Glomerular endothelial cell (primary cell): ENCODE results near the gene ORC3. TPM values are rescaled to one million over a fixed set of nuclear protein-coding genes. Genes with fewer than 3 reads are reported as not detected.
"Not testable (repeated sequence)": the region's sequence is repeated elsewhere in the genome, so short reads cannot be mapped to it uniquely, and the experiment has no call there.

Experiments used
- DNase-seq: peaks from one replicate; pipeline ENCODE4 v3.0.0-alpha.2; 2011; ENCODE audit warnings: low read depth, low spot score; ENCODE audit errors: extremely low read depth
- total RNA-seq: library from RNA; depleted of rRNA; stranded (reverse); fragments of >200 nt; gene quantifications from 2 replicates; pipeline ENCODE4 v1.2.3, GENCODE V29; 2015

ORC3 gene
- total RNA-seq, 1 donor from 2014 or later: 14.8 TPM

DNA sequence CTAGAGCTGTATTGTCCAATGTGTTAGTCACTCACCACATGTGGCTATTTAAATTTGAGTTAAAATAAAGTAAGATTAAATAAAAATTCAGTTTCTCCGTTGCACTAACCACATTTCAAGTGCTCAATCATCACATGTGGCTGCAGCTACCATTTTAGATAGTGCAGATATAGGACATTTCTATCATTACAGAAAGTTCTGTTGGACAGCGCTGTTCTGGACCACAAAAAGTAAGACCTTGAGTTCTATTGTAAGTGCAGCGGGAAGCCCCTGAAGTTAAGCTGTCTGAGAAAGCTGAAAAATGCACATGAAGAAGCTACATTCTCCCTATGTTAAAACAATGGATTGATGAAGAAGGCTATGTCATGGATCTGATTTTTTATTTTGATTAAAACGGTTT is 1.1 kb downstream of the ORC3 start:
- no peak for DNase-seq

DNA sequence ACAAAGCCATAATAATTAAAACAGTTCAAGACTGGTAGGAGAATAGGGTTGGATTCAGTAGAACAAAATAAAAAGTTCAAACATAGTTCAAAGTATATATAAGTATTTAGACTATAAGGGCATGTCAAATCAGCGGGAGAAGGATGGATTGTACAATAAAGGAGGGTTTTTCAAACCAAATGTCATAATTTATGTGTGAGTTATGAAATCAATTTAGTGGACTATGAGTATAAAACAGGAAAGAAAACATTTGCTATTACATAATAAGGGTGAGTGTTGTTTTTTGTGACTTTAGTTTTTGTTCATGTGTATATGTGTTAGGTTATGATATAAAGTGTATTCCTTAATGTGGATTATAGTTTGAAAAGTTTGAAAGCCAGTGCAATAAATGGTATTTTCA is 10.6 kb downstream of the ORC3 start:
- no peak for DNase-seq

DNA sequence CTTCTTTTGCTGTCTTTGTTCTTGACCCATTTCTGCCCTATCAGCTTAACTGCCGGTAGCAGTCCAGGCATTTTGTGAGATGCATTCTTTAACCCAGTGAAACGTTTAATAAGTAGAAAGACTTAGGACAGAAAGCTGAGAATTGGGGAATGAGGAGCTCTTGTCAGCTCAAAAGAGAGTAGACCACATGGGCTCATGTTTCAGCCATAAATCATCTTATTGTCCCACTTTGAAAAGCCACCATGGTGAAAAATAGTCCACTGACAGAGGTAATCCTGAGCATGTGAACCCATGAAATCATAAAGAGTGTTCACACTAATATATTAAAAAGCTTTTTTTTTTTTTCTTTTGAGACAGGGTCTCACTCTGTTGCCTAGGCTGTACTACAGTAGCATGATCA is 16.3 kb downstream of the ORC3 start:
- no peak for DNase-seq

- DNase-seq: no peak
Observed at GRCh38 chr6:87608802-87609201, 18.9 kb downstream of the ORC3 start.

- DNase-seq: not testable (repeated sequence)
Observed at GRCh38 chr6:87613018-87613417, 23.1 kb downstream of the ORC3 start.

DNA sequence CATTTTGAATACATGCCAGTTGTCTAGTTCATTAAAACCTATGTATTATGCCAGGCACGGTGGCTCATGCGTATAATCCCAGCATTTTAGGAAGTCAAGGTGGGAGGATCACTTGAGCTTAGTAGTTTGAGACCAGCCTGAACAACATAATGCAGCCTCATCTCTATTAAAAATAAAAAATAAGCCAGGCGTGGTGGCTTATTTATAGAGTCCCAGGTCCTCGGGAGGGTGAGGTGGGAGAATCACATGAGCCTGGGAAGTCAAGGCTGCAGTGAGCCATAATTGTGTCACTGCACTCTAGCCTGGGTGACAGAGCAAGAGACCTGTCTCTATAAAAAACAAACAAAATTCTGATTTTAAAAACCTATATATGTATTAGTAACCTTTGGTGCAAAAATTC is 27.5 kb downstream of the ORC3 start:
- DNase-seq: no peak

DNA sequence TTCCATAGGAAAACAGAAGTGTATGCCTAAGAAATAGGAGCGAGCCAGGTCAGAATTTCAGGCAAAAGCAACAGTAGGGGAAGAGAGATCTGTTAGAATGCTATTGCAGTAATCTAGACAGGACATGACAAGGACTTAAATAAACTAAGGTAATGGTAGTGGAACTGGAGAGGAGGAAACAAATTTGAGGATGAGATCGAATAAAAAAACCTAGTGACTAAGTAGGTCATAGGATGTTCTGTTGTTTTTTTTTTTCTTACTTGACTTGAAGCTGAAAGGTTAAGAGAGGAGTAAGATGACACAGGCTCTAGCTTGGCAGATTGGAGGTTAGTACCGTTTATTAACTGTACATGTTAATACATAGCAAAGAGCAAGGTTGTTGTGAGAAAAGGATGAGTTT is 28.6 kb downstream of the ORC3 start:
- no peak for DNase-seq

- no peak for DNase-seq
Observed at GRCh38 chr6:87623248-87623647, 33.3 kb downstream of the ORC3 start.

- DNase-seq: no peak
Observed at GRCh38 chr6:87628424-87628823, 38.5 kb downstream of the ORC3 start.

- DNase-seq: no peak
Observed at GRCh38 chr6:87628881-87629280, 38.9 kb downstream of the ORC3 start.

DNA sequence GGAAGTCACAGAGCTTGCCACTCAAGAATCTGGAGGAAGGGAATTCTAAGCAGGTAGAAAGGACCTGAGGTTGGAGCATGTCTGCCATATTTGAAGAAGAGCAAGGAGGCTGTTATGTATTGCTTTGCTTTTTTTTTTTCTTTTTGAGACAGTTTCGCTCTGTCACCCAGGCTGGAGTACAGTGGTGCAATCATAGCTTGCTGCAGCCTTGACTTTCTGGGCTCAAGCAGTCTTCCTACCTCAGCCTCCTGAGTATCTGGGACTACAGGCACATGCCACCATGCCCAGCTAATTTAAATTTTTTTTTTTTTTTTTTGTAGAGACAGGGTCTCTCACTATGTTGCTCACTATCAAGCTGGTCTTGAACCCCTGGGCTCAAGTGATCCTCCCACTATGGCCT is 40.8 kb downstream of the ORC3 start:
- DNase-seq: no peak

GRCh38 chr6:87633851-87634250 is 43.9 kb downstream of the ORC3 start:
- no peak for DNase-seq

GRCh38 chr6:87636315-87636714 is 46.4 kb downstream of the ORC3 start:
- no peak for DNase-seq

DNA sequence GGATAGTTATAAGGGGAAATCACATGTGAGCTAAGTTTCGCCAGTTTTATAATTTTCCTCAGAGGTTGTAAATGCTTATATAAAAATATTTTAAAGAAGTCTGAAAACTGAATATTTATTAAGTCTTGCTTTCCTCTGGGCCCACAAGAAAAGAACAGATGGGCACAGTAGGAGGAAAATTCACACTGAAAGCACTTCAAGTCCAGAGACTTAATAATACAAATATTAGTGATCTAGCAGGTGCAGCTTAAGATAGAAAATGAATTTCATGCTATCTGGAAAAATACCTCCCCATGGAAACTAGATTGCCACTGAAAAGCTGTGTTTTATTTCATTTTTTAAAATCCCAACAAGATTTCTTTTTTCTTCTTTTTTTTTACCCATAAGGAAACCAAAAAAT is 47.2 kb downstream of the ORC3 start:
- no peak for DNase-seq

DNA sequence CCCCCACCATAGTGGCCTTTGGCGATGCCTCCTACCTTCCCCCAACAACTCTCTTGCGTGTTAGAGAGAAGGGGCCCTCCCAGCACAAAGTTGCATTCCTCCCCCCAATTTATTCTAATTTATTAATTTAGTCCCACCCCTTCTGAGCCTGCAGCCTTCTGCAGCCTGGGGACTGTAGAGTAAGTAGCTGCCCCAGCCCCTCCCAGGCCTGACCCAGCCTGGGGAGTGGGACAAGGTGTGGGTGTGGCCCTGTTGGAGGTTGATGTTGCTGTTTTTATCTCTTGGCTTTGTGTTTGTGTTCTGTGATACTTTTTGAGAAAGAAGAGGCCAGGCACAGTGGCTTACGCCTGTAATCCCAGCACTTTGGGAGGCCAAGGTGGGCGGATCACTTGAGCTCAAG is 49.4 kb downstream of the ORC3 start:
- DNase-seq: no peak

DNA sequence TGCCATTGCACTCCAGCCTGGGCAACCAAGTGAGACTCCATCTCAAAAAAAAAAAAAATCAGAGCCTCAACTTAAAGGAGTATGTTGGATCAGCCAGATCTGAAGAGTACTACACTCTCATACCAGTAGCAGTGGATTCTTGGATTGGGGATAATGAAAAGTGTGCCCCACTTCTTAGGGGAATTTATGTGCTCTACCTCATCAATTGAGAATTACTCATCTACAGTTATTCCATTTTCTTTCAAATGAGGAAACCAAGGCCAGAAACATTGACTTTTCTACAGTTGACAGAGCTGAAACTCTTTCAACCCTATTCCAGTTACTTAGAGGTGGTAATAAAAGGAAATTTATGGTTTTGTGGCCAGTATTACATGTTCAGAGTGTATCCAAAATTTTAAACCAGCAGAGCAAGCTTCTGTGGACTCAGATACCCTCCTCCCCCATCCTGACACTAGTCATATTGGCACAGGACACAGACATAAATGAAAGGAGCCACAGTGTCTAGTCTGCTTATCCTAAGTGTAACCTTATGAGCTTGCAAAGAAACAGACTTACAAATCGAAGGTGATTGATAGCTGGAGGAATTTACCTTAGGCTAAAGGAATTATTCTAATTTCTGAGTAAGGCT is 51.2 kb downstream of the ORC3 start:
- no peak for DNase-seq

GRCh38 chr6:87645080-87645479 is 55.1 kb downstream of the ORC3 start:
- DNase-seq: no peak

GRCh38 chr6:87653074-87653962 is 63.4 kb downstream of the ORC3 start:
- no peak for DNase-seq

DNA sequence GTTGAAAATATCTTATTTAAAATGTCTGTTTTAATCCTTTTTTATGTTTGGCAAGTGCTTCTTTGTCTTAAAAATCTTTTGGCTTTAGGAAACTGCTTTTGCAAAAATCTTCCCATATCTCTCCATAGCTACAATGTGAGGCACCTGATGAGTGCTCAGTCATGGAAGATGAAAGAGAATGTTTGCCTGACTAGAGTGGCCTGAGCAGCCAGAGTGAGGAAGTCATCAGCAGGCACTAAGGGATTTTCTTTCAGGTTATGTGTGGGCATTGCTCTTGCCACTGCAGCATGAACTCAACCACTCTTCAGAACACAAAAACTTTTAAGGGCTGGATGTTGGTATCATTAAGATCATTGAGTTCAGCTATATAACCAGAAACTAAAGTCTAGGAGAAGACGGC is 64.2 kb downstream of the ORC3 start:
- DNase-seq: no peak

- no peak for DNase-seq
Observed at GRCh38 chr6:87654875-87655454, 65.0 kb downstream of the ORC3 start.

DNA sequence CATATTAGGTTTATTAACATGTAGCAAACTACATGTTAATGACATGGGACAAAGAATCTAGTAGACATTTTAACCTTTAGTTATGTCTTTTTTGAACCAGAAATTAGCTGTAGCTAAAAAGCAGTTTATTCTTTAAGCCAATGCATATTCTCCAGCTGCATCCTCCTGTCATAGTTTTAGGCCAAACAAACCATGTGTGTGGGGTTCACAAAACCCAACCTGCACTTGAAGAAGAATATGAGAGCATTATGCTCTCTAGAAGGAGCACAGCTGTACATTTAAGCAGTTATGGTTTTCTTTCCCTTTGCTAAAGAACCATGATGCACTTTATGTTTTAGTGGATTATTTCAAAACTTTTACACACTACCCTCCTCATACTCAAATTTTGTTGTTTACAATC is 65.9 kb downstream of the ORC3 start:
- DNase-seq: no peak

DNA sequence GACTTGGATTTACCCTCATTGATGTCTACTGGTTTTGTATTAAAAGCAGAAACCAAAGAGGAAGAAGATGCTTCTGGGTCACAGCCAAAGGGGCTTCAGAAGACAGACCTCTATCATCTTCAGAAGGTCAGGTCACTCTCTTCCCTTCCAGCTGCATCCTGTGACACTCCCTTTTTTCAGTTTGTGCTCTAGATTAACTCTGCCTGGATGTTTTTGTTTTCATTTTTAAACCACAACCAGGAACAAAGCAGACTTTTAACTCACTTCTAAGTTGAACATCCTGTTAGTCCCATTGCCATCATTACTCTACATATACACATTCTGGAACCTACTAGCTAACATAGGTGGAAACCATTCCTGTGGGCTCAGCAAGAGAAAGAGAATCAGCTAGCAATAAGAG is 66.9 kb downstream of the ORC3 start:
- no peak for DNase-seq
